LNCAP (cell line): ENCODE measurements around the gene MAGEC2.

Source experiments
- CTCF ChIP-seq: fragments of 450-650 bp; IDR thresholded peaks from 2 replicates; pipeline ENCODE4 v1.5.1; 2017; ENCODE audit warnings: mild to moderate bottlenecking

The MAGEC2 gene

GRCh38 chrX:142233400-142233799 is 28.3 kb upstream of the MAGEC2 start:
- no peak for TF ChIP-seq CTCF

GRCh38 chrX:142214081-142214480 is 9.0 kb upstream of the MAGEC2 start:
- TF ChIP-seq CTCF: no peak

- no peak for TF ChIP-seq CTCF
These were observed 4.0 kb downstream of the MAGEC2 start for GRCh38 chrX:142201113-142201512.

GRCh38 chrX:142186103-142186502 is 19.0 kb downstream of the MAGEC2 start:
- no peak for TF ChIP-seq CTCF

GRCh38 chrX:142184756-142185602 is 20.1 kb downstream of the MAGEC2 start:
- TF ChIP-seq CTCF: no peak

- no peak for TF ChIP-seq CTCF
These were observed 48.5 kb downstream of the MAGEC2 start for GRCh38 chrX:142156567-142156966.
